HG03064 (cell line): ENCODE results near the gene PDE11A.
"Not testable (repeated sequence)": the region's sequence is repeated elsewhere in the genome, so short reads cannot be mapped to it uniquely, and the experiment has no call there.

Experiments
- ATAC-seq: cut with Tn5 transposase; IDR thresholded peaks from one replicate; pipeline ENCODE4 v1.9.1; 2021; ENCODE audit warnings: low read depth; ENCODE audit not compliant: unreplicated experiment

Gene PDE11A

GRCh38 chr2:177832611-177833433, 239.8 kb downstream of the PDE11A start:
- no peak for ATAC-seq

GRCh38 chr2:177830881-177831386, 241.6 kb downstream of the PDE11A start:
- ATAC-seq, result no peak

GRCh38 chr2:177828557-177828956, 244.0 kb downstream of the PDE11A start:
- no peak for ATAC-seq

GRCh38 chr2:177826897-177827296, 245.7 kb downstream of the PDE11A start:
- no peak for ATAC-seq

GRCh38 chr2:177822941-177823340, 249.6 kb downstream of the PDE11A start:
- ATAC-seq, result no peak

GRCh38 chr2:177818412-177818811, 254.2 kb downstream of the PDE11A start:
- no peak for ATAC-seq

- no peak for ATAC-seq
These were observed 255.3 kb downstream of the PDE11A start for GRCh38 chr2:177817300-177817699.

GRCh38 chr2:177816766-177817165, 255.8 kb downstream of the PDE11A start:
- no peak for ATAC-seq

GRCh38 chr2:177812713-177813396, 259.7 kb downstream of the PDE11A start:
- no peak for ATAC-seq

- no peak for ATAC-seq
These were observed 261.7 kb downstream of the PDE11A start for GRCh38 chr2:177810906-177811305.

- no peak for ATAC-seq
These were observed 263.4 kb downstream of the PDE11A start for GRCh38 chr2:177808984-177809809.

GRCh38 chr2:177806025-177806424, 266.6 kb downstream of the PDE11A start:
- ATAC-seq, result no peak

GRCh38 chr2:177799531-177799930, 273.0 kb downstream of the PDE11A start:
- ATAC-seq, result no peak

GRCh38 chr2:177797808-177798207, 274.8 kb downstream of the PDE11A start:
- no peak for ATAC-seq

- ATAC-seq, result no peak
These were observed 275.7 kb downstream of the PDE11A start for GRCh38 chr2:177796654-177797415.

GRCh38 chr2:177796011-177796410, 276.6 kb downstream of the PDE11A start:
- ATAC-seq, result no peak

GRCh38 chr2:177785143-177785542, 287.4 kb downstream of the PDE11A start:
- not testable (repeated sequence) for ATAC-seq

GRCh38 chr2:177784745-177785067, 287.9 kb downstream of the PDE11A start:
- ATAC-seq, result no peak

GRCh38 chr2:177783835-177784744, 288.5 kb downstream of the PDE11A start:
- ATAC-seq, result peak; percentile 95
